Hippocampal formation (tissue), 2 donors: ENCODE results near the gene SPEM1.

Experiments
- DNase-seq, 2 donors: peaks; one replicate each; lab custom pipeline; 2025; lab: John Stamatoyannopoulos, UW

The SPEM1 gene, protein sequence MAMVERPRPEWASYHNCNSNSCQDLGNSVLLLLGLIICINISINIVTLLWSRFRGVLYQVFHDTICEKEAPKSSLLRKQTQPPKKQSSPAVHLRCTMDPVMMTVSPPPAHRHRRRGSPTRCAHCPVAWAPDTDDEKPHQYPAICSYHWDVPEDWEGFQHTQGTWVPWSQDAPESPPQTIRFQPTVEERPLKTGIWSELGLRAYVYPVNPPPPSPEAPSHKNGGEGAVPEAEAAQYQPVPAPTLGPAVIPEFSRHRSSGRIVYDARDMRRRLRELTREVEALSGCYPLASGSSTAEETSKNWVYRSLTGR

DNA sequence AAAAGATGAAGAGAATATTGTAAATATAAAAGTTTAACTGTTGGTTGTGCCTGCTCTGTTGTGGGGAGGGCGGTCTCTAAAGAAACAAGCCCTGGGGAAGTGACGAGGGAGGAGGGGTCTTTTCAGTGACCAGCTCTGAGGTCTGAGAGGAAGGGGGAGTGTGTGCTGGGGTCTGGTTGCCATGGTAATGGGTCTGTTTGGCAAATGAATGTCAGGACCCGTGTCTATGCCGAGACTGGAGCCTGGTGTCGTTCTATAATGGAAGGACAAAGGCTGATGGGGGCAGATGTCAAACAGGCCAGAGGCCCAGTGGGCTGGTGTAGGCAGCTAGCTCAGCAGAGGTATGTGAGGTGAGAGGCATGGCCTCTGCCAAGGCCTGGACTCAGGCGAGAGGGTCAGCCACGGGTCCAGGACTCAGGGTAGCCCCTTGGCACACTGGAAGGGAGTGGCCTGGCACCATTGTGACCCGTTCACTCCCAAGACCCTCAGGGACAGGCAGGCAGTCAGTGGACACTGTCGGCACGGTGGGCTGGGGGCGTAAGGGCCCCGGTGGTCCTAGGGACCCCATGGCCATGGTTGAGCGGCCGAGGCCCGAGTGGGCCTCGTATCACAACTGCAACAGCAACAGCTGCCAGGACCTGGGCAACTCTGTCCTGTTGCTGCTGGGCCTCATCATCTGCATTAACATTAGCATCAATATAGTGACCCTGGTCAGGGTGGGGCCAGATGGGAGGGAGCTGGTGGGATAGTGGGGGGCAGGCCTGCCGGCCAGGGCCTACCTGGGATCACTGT is at the start of gene SPEM1:
TSS of gene SPEM1 (plus strand) at position 506 of the 792 bp plus-strand sequence. CDS start at position 567, 61 bp downstream.
- DNase-seq: no peak

- no peak for DNase-seq
These were observed 49.3 kb upstream of the SPEM1 start for GRCh38 chr17:7370853-7371252.

GRCh38 chr17:7374353-7374752 is 45.8 kb upstream of the SPEM1 start:
- DNase-seq: no peak

- DNase-seq: no peak
These were observed 41.0 kb upstream of the SPEM1 start for GRCh38 chr17:7379134-7379533.

- no peak for DNase-seq
These were observed 39.8 kb upstream of the SPEM1 start for GRCh38 chr17:7380321-7380720.

GRCh38 chr17:7380855-7381683 is 39.1 kb upstream of the SPEM1 start, which contains the start of gene TNK1:
Gene TNK1, plus strand, starts transcription at chr17:7381089. Its CDS starts 1,838 bp downstream, at chr17:7382927.
- no peak for DNase-seq

- DNase-seq: no peak
These were observed 37.2 kb upstream of the SPEM1 start for GRCh38 chr17:7382901-7383300.

GRCh38 chr17:7383371-7383741 is 36.8 kb upstream of the SPEM1 start:
- no peak for DNase-seq

DNA sequence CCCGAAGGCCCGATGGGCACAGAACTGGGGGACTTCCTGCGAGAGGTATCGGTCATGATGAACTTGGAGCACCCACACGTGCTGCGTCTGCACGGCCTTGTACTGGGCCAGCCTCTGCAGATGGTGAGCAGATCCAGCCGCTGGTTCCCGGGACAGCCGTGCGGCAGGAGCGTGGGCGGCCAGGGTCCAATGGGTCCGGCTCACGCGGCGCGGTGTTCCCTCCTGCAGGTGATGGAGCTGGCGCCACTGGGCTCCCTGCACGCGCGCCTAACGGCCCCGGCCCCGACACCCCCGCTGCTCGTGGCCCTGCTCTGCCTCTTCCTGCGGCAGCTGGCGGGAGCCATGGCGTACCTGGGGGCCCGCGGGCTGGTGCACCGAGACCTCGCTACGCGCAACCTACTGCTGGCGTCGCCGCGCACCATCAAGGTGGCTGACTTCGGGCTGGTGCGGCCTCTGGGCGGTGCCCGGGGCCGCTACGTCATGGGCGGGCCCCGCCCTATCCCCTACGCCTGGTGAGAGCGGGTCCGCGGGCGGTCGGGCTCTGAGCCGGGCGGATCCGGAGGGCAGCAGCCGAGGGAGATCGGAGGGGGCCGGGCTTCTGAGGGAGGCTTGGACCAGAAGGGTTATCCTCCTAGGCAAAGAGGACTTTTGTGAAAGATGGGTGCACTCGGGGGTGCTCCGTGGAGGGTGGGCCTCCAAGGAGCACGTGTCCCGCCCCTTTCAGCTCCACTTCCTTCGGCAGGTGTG is 36.2 kb upstream of the SPEM1 start:
- no peak for DNase-seq

DNA sequence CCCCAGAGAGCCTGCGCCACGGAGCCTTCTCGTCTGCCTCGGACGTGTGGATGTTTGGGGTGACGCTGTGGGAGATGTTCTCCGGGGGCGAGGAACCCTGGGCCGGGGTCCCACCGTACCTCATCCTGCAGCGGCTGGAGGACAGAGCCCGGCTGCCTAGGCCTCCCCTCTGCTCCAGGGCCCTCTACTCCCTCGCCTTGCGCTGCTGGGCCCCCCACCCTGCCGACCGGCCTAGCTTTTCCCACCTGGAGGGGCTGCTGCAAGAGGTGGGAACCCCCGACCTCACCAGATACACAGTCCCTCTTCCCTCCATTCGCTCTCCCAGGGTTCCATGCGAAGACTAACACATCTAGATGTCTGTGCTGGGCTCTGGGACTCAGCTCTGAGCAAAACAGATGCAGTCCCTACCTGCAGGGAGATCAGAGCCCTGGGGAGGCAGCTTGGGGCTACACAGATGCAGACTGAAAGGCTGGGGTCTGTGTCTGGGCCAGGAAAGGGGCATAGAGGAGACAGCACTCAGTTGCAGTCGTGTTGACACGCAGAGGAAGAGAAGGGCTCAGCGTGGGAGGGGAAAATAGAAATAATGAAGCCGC is 35.5 kb upstream of the SPEM1 start:
- no peak for DNase-seq

- DNase-seq: no peak
These were observed 31.3 kb upstream of the SPEM1 start for GRCh38 chr17:7388856-7389255.

GRCh38 chr17:7389924-7390910 is 29.9 kb upstream of the SPEM1 start:
- no peak for DNase-seq

DNA sequence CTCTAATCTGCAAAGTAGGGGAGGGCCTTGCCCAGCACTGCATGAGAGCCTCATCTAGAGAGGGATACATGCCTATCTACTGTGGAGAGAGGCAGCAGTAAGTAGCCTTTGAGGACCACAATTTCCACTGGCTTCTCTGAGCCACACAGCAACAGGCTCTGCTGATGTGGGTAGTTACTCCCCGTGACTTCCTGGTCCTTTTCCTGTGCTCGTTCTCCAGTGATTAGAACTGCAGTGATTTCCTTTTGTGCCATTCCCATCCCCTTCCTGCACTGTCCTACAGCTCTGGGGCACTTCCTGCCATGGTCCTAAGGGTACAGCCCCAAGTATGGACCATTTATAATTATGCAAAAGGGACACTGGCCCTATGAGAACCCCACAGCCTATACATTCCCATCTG is 28.8 kb upstream of the SPEM1 start:
- DNase-seq: no peak

DNA sequence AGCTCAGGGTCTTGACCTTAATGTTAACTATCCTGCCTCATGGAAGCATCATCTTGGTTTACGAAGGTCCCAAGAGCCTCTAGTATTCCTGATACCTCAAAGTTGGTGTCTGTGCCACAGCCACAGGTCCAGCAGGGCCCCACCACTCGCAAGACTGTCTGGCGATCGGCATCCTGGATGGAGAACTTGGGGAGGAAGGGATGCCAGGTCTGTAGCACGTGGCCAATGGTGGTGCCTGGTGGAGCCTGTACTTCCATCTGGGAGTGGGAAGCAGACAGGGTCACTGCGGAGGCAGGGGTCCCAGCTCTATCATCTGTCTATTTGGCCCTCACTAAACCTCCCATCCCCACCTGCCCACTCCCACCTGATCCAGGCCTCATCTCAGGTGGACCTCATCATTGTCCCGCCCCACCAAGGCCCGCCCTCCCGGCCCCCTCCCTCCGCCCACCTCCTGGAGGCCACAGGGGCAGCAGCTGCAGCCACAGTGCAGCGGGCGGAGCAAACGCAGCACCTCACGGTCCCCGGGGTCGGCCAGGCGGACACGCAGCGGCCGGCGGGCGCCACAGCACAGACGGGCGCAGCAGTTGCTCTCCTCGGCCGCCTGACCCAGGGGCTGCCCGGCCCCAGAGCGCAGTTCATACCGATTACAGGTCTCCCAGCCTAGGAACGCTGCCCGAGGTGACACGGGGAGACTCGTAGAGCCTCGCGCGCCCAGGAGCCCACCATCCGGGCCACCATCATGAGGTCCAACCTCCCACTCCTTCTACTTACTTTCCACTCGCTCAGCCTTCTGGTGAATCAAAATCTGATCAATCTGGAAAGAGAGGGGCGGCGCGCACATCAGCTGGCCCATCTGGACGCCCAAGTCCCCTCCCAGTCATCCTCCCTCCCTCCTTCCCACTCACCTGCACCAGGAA is 27.2 kb upstream of the SPEM1 start:
- no peak for DNase-seq

DNA sequence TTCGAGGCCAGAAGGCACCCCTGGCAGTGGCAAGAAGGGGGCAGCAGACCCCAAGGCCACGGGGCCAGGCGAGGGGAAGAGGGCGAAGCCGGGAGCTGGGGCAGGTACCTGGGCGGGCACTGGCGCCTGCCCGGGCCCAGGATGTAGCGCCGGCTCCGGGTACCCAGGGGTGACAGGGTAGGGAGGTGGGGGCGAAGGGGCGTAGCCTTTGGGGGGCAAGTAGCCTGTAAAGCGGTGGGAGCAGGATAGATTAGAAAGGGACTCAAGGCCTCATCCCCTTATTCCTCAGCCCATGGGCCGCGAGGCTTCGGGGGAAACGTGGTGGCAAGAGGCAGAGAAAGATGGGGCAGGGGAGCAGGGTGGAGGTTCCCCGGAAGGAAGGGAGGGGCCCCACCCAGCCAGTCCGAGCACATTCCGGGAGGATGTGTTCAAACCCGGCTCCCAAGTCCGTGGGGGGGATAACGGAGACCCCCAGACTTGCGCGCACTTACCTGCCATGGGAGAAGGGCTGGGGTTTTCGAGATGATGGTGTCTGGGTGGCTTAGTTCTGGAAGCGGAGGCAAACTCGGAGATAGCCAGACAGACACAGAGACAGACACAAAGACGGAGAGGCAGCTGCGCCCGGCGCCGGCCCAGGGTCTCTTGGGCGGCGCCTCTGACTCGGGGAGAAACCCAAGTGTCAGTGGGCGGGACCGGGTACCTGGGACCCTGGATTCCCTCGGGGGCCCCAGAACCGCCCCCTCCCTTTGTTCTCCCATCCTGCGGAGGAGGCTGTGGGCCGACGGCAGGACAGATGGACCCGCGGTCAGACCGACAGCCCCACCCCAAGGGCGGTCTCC is 26.3 kb upstream of the SPEM1 start:
- no peak for DNase-seq

GRCh38 chr17:7394452-7395191 is 25.5 kb upstream of the SPEM1 start, which contains the start of gene PLSCR3:
Gene PLSCR3, minus strand, starts transcription at chr17:7394525. Its CDS starts 415 bp downstream, at chr17:7394110.
- peak; percentile 71 to 79 for DNase-seq

DNA sequence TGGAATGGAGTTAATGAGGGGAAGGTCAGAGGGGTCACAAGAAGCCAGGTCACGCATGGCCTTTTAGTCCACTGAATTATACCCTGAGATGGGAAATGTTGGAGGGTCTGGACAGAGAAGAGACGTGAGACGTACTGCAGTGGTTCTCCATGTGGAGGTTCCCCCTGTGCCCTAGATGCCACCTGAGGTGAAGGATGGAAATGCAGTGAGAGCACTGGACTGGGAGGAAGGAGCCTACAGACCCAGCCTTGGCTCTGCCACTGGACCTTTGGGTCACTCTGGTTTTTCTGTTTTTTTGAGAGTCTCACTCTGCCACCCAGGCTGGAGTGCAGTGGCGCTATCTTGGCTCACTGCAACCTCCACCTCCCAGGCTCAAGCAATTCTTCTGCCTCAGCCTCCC is 24.0 kb upstream of the SPEM1 start:
- no peak for DNase-seq
